Trophoblast cell (in vitro differentiated cells and primary cell): ENCODE results near the gene PACS1.

Experiments
- DNase-seq, 2 donors: peaks; one replicate each; pipeline ENCODE4 v3.0.0-alpha.2; 2016
- H2AFZ ChIP-seq: 2 replicates; pipeline ENCODE4 v1.6.1; 2013; ENCODE audit warnings: low read length, moderate library complexity, mild to moderate bottlenecking; ENCODE audit not compliant: insufficient read depth, poor library complexity
- H2AK5ac ChIP-seq: 2 replicates; pipeline ENCODE4 v1.6.1; 2013; ENCODE audit warnings: mild to moderate bottlenecking, low read length
- H2BK120ac ChIP-seq: 2 replicates; pipeline ENCODE4 v1.6.1; 2013; ENCODE audit warnings: low read length, mild to moderate bottlenecking, moderate library complexity; ENCODE audit not compliant: insufficient read depth, poor library complexity
- H2BK12ac ChIP-seq: 2 replicates; pipeline ENCODE4 v1.6.1; 2013; ENCODE audit warnings: mild to moderate bottlenecking, low read length, moderate library complexity
- H2BK5ac ChIP-seq: 2 replicates; pipeline ENCODE4 v1.6.1; 2013; ENCODE audit warnings: low read length, low read depth, moderate library complexity, mild to moderate bottlenecking; ENCODE audit not compliant: poor library complexity
- H3K14ac ChIP-seq: 2 replicates; pipeline ENCODE4 v1.6.1; 2013; ENCODE audit warnings: mild to moderate bottlenecking, low read length
- H3K18ac ChIP-seq: 2 replicates; pipeline ENCODE4 v1.6.1; 2013; ENCODE audit warnings: mild to moderate bottlenecking, low read length
- H3K23ac ChIP-seq: 2 replicates; pipeline ENCODE4 v1.6.1; 2013; ENCODE audit warnings: low read length
- H3K27ac ChIP-seq: 2 replicates; pipeline ENCODE4 v1.5.1; 2013; ENCODE audit warnings: low read depth, mild to moderate bottlenecking, inconsistent platforms, low read length, moderate library complexity
- H3K27me3 ChIP-seq: 2 replicates; pipeline ENCODE4 v1.6.1; 2013; ENCODE audit warnings: inconsistent platforms, mild to moderate bottlenecking, low read length, moderate library complexity; ENCODE audit not compliant: insufficient read depth
- H3K36me3 ChIP-seq, 2 experiments: 1 replicate in 1 of 2; 2 replicates in 1 of 2; pipeline ENCODE4 v1.6.1; 2013; ENCODE audit warnings: low read length in 2 of 2, mild to moderate bottlenecking in 2 of 2, moderate library complexity in 1 of 2; ENCODE audit not compliant: insufficient read depth in 2 of 2, control insufficient read depth in 1 of 2
- H3K4ac ChIP-seq: 2 replicates; pipeline ENCODE4 v1.6.1; 2013; ENCODE audit warnings: low read depth, mild to moderate bottlenecking, low read length, moderate library complexity
- H3K4me1 ChIP-seq, 2 experiments: 1 replicate in 1 of 2; 2 replicates in 1 of 2; pipeline ENCODE4 v1.6.1; 2013; ENCODE audit warnings: low read length in 2 of 2, mild to moderate bottlenecking in 2 of 2, moderate library complexity in 1 of 2; ENCODE audit not compliant: insufficient read depth in 2 of 2, control insufficient read depth in 1 of 2
- H3K4me2 ChIP-seq: 2 replicates; pipeline ENCODE4 v1.6.1; 2013; ENCODE audit warnings: inconsistent platforms, mild to moderate bottlenecking, low read length, moderate library complexity
- H3K4me3 ChIP-seq: 2 replicates; pipeline ENCODE4 v1.5.1; 2013; ENCODE audit warnings: mild to moderate bottlenecking, low read depth, low read length, inconsistent platforms
- H3K79me1 ChIP-seq: one replicate; pipeline ENCODE4 v1.6.1; 2013; ENCODE audit warnings: low read length
- H3K79me2 ChIP-seq: 2 replicates; pipeline ENCODE4 v1.6.1; 2013; ENCODE audit warnings: low read length, mild to moderate bottlenecking; ENCODE audit not compliant: control insufficient read depth, insufficient read depth, poor library complexity
- H3K9ac ChIP-seq: 2 replicates; pipeline ENCODE4 v1.6.1; 2013; ENCODE audit warnings: mild to moderate bottlenecking, low read length
- H3K9me3 ChIP-seq: 2 replicates; pipeline ENCODE4 v1.6.1; 2013; ENCODE audit warnings: low read depth, mild to moderate bottlenecking, control low read depth, inconsistent platforms, low read length; ENCODE audit not compliant: insufficient read depth
- H4K12ac ChIP-seq: 2 replicates; pipeline ENCODE4 v1.6.1; 2013; ENCODE audit warnings: low read depth, mild to moderate bottlenecking, low read length, moderate library complexity
- H4K8ac ChIP-seq: 2 replicates; pipeline ENCODE4 v1.6.1; 2013; ENCODE audit warnings: low read depth, mild to moderate bottlenecking, low read length, moderate library complexity
- H4K91ac ChIP-seq: one replicate; pipeline ENCODE4 v1.6.1; 2013; ENCODE audit warnings: low read depth, mild to moderate bottlenecking, low read length, moderate library complexity
- WGBS: extraction: QIAGEN DNeasy Blood & Tissue Kit; methylation state at CpG from one replicate; pipeline ENCODE4 v1.1.7; 2013; ENCODE audit warnings: missing lambda C conversion rate; ENCODE audit not compliant: insufficient read length, insufficient coverage; ENCODE audit errors: extremely low coverage; 5-methylcytosine and 5-hydroxymethylcytosine counted together

Gene PACS1

DNA sequence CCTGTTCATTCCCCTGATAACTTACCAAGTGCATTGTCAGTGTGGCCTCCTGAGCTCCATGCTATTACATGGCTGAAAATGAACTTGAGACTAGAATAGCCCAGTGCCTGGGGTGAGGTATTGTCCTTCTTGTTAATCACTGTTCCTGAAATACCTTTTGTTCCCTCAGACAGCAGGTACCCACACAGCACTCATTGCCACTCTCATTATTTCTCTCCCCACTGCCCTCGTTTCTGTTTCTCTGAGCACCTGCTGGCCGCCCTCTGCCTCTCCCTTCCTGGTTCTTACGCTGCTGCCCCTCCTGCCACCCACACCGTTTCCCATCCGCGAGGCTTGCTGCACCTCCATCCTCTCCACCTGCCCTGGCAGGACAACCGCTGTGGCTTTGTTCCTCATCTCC is 161.5 kb downstream of the PACS1 start:
- Histone ChIP-seq H3K27me3 (no peaks in the 10 kb centered on the region), H2AFZ (no peak overlapping the region), H3K4me2 (no peak overlapping the region), H3K14ac (no peak overlapping the region), H4K91ac (no peak overlapping the region), H3K18ac (no peak overlapping the region), H3K27ac (no peak overlapping the region), H2BK5ac (no peak overlapping the region), H2AK5ac (no peak overlapping the region), H3K4me1 (no peaks in the 10 kb centered on the region), H3K9ac (no peak overlapping the region), H3K79me1 (no peaks in the 10 kb centered on the region), H2BK12ac (no peak overlapping the region), H4K8ac (no peak overlapping the region), H3K79me2 (no peaks in the 10 kb centered on the region), H3K4ac (no peak overlapping the region), H3K36me3 (peaks cover 60 to 75% of the 10 kb centered on the region in 2 experiments), H3K4me3 (no peak overlapping the region), H3K23ac (no peak overlapping the region), H3K9me3 (no peaks in the 10 kb centered on the region), H4K12ac (no peak overlapping the region), H2BK120ac (no peak overlapping the region)
- no CpG with 5 or more reads among the region's 7 CpGs for WGBS
- DNase-seq, result no peak

DNA sequence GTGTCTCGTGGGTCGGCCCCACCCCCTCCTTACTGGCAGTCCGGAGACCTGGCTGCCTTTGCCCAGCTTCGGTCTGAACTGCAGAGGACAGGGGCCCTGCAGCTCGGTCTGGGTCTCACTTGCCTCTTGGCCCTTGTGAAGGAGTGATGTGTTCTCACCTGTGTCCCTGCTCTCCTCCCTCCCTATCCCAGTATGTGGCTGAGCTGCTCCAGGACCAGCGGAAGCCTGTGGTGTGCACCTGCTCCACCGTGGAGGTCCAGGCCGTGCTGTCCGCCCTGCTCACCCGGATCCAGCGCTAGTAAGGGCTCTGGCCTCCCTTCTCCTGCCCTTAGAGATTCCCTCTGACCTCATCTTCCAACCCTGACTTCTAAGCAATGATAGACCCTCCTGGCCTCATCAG is 162.7 kb downstream of the PACS1 start:
- Histone ChIP-seq H3K79me2 (no peaks in the 10 kb centered on the region), H4K12ac (no peak overlapping the region), H2AK5ac (no peak overlapping the region), H4K91ac (no peak overlapping the region), H3K18ac (no peak overlapping the region), H3K4me1 (no peaks in the 10 kb centered on the region), H3K23ac (no peak overlapping the region), H3K9me3 (no peaks in the 10 kb centered on the region), H3K4me2 (no peak overlapping the region), H3K9ac (no peak overlapping the region), H2BK120ac (no peak overlapping the region), H3K4ac (no peak overlapping the region), H3K36me3 (peaks cover 65 to 77% of the 10 kb centered on the region in 2 experiments), H3K27ac (no peak overlapping the region), H2BK12ac (no peak overlapping the region), H3K14ac (no peak overlapping the region), H2AFZ (no peak overlapping the region), H2BK5ac (no peak overlapping the region), H3K79me1 (no peaks in the 10 kb centered on the region), H3K4me3 (peak overlapping the region; percentile 1), H4K8ac (no peak overlapping the region), H3K27me3 (no peaks in the 10 kb centered on the region)
- WGBS, result no CpG with 5 or more reads among the region's 11 CpGs
- no peak for DNase-seq

- Histone ChIP-seq H3K4ac (no peak overlapping the region), H3K27me3 (no peaks in the 10 kb centered on the region), H3K27ac (no peak overlapping the region), H3K9ac (no peak overlapping the region), H2BK120ac (no peak overlapping the region), H3K4me1 (no peaks in the 10 kb centered on the region), H2AK5ac (no peak overlapping the region), H3K36me3 (peaks cover 63 to 77% of the 10 kb centered on the region in 2 experiments), H2BK12ac (no peak overlapping the region), H4K12ac (no peak overlapping the region), H3K79me1 (no peaks in the 10 kb centered on the region), H3K4me3 (no peak overlapping the region), H3K14ac (no peak overlapping the region), H4K91ac (no peak overlapping the region), H3K18ac (no peak overlapping the region), H3K9me3 (no peaks in the 10 kb centered on the region), H2AFZ (no peak overlapping the region), H3K23ac (no peak overlapping the region), H4K8ac (no peak overlapping the region), H3K79me2 (no peaks in the 10 kb centered on the region), H3K4me2 (no peak overlapping the region), H2BK5ac (no peak overlapping the region)
- DNase-seq, result peak; percentile 65 to 81
- WGBS, result no CpG with 5 or more reads among the region's 5 CpGs
These were observed 163.2 kb downstream of the PACS1 start for GRCh38 chr11:66233301-66233700.

DNA sequence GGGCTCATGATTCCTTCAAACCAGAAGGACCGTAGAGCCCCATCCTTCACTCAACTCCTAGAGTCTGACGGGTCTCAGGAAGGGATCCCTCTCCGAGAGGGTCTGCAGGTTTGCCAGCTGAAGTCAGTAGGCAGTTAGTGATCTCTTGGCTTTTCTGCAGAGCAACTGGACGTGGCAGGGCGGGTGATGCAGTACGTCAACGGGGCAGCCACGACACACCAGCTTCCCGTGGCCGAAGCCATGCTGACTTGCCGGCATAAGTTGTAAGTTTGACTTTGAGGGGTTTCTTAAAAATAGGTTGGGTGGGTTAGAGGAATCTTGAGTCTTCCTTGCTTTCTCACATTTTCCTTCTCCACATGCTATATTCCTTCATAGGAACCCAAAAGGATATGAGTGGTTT is 165.1 kb downstream of the PACS1 start:
- no peak overlapping the region for H2AK5ac ChIP-seq
- no peak overlapping the region for H2AFZ ChIP-seq
- no peaks in the 10 kb centered on the region for H3K79me2 ChIP-seq
- DNase-seq, result no peak
- H4K8ac ChIP-seq, result no peak overlapping the region
- no peak overlapping the region for H3K27ac ChIP-seq
- no peak overlapping the region for H2BK5ac ChIP-seq
- H3K79me1 ChIP-seq, result no peaks in the 10 kb centered on the region
- H3K4ac ChIP-seq, result no peak overlapping the region
- no peak overlapping the region for H2BK12ac ChIP-seq
- H3K4me3 ChIP-seq, result no peak overlapping the region
- H4K12ac ChIP-seq, result no peak overlapping the region
- no peak overlapping the region for H3K9ac ChIP-seq
- no peak overlapping the region for H3K18ac ChIP-seq
- no peaks in the 10 kb centered on the region for H3K9me3 ChIP-seq
- H3K4me2 ChIP-seq, result no peak overlapping the region
- no peak overlapping the region for H3K14ac ChIP-seq
- peaks cover 68 to 90% of the 10 kb centered on the region in 2 experiments for H3K36me3 ChIP-seq
- no CpG with 5 or more reads among the region's 11 CpGs for WGBS
- no peak overlapping the region for H2BK120ac ChIP-seq
- no peak overlapping the region for H3K23ac ChIP-seq
- H3K4me1 ChIP-seq, result no peaks in the 10 kb centered on the region
- no peaks in the 10 kb centered on the region for H3K27me3 ChIP-seq
- H4K91ac ChIP-seq, result no peak overlapping the region
